AG04449 (cell line): ENCODE measurements around the gene CAMTA1.

Experiments used
- CTCF ChIA-PET: fragments of 350-600 bp; formaldehyde crosslinking; extraction: SDS; loops from one replicate; lab custom pipeline; 2021; ENCODE audit warnings: antibody characterized with exemption; lab: Yijun Ruan, JAX
- POLR2A ChIA-PET: fragments of 400-600, 350-600 bp; formaldehyde crosslinking; extraction: SDS; loops from one replicate; lab custom pipeline; 2020; ENCODE audit warnings: antibody characterized with exemption, inconsistent platforms; lab: Yijun Ruan, JAX
- DNase-seq: peaks from one replicate; pipeline ENCODE4 v3.0.0-alpha.2; 2010; ENCODE audit warnings: low read depth, low spot score
- H3K4me3 ChIP-seq: 2 replicates; pipeline ENCODE4 v1.5.1; 2011; ENCODE audit warnings: low read depth, mild to moderate bottlenecking, control low read depth, low read length
- CTCF ChIP-seq: IDR thresholded peaks from one replicate; pipeline ENCODE4 v1.5.1; 2011; ENCODE audit warnings: mild to moderate bottlenecking, moderate library complexity, low read length, control low read depth, inconsistent platforms; ENCODE audit not compliant: insufficient read depth; ENCODE audit errors: missing control alignments

The CAMTA1 gene

GRCh38 chr1:6750490-6750889 is 34.8 kb upstream of the CAMTA1 start:
- ChIA-PET CTCF (interaction anchor here (0.7 to 1.9 kb wide), 3 partner anchors 21 to 33 kb away, joined by 4 to 8 read pairs (median 5); no protein-coding TSS in a partner anchor), POLR2A (no interaction called here)
- no peak for DNase-seq
- TF ChIP-seq CTCF = no peak
- no peak overlapping the region for H3K4me3 ChIP-seq

GRCh38 chr1:6753320-6754140 is 31.7 kb upstream of the CAMTA1 start:
- CTCF ChIA-PET = no interaction called here
- no peak for TF ChIP-seq CTCF
- POLR2A ChIA-PET = interaction anchor here (0.7 kb wide), 1 partner anchor 32 kb away, joined by 3 read pairs; the partner anchor contains the start of gene CAMTA1
- H3K4me3 ChIP-seq = no peak overlapping the region
- no peak for DNase-seq

GRCh38 chr1:6756457-6756856 is 28.8 kb upstream of the CAMTA1 start:
- no peak for TF ChIP-seq CTCF
- H3K4me3 ChIP-seq = no peak overlapping the region
- DNase-seq = no peak
- CTCF ChIA-PET = interaction anchor here (1.2 kb wide), 1 partner anchor 13 kb away, joined by 4 read pairs; no protein-coding TSS in a partner anchor
- POLR2A ChIA-PET = no interaction called here

- no peak overlapping the region for H3K4me3 ChIP-seq
- TF ChIP-seq CTCF = no peak
- DNase-seq = no peak
- POLR2A ChIA-PET = no interaction called here
- CTCF ChIA-PET = interaction anchor here (0.8 to 1.0 kb wide), 2 partner anchors 31 to 38 kb away, joined by 3 to 4 read pairs; no protein-coding TSS in a partner anchor
Observed at GRCh38 chr1:6757719-6758435, 27.4 kb upstream of the CAMTA1 start.

- POLR2A ChIA-PET = no interaction called here
- no peak for DNase-seq
- no peak overlapping the region for H3K4me3 ChIP-seq
- no peak for TF ChIP-seq CTCF
- CTCF ChIA-PET = interaction anchor here (0.7 kb wide), 1 partner anchor 9 kb away, joined by 3 read pairs; no protein-coding TSS in a partner anchor
Observed at GRCh38 chr1:6761196-6761737, 24.0 kb upstream of the CAMTA1 start.
